HG03521 (cell line): ENCODE measurements around the gene CHRNB2.

Experiments used
- ATAC-seq: cut with Tn5 transposase; IDR thresholded peaks from one replicate; pipeline ENCODE4 v1.9.1; 2021; ENCODE audit warnings: mild to moderate bottlenecking, moderate library complexity; ENCODE audit not compliant: unreplicated experiment

CHRNB2 gene

GRCh38 chr1:154629061-154629674, 61.6 kb downstream of the CHRNB2 start:
- ATAC-seq, result no peak
